Measurements from ENCODE around the gene ZMYND10.

ZMYND10 gene

GRCh38 chr3:50371133-50371685 is 25.7 kb upstream of the ZMYND10 start:
- DNase-seq (ENCODE audit: low read depth in 2 of 2): no peak

GRCh38 chr3:50370594-50370993 is 25.1 kb upstream of the ZMYND10 start:
- no peak for DNase-seq (ENCODE audit: low read depth in 2 of 2)

- no peak for DNase-seq (ENCODE audit: low read depth in 2 of 2)
These were observed 23.6 kb upstream of the ZMYND10 start for GRCh38 chr3:50369012-50369670.

DNA sequence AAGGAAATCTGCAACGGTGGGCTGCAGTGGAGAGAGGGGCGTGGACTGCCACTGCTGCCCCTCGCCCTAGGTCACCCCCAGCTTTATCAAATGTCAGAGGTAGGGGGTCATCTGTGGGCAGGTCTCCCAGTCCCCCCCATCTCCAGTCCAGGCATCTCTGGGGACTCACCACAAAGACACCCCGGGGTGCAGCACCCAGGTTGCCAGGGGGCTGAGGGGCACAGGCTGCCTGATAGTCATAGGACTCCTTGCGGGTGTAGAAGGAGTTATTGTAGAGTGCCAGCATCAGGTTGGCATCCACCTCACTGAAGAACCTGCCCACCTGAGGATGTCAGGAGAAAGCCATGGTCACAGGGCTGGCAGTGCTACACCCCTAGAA is 20.3 kb upstream of the ZMYND10 start:
- no peak for DNase-seq (ENCODE audit: low read depth in 2 of 2)

DNA sequence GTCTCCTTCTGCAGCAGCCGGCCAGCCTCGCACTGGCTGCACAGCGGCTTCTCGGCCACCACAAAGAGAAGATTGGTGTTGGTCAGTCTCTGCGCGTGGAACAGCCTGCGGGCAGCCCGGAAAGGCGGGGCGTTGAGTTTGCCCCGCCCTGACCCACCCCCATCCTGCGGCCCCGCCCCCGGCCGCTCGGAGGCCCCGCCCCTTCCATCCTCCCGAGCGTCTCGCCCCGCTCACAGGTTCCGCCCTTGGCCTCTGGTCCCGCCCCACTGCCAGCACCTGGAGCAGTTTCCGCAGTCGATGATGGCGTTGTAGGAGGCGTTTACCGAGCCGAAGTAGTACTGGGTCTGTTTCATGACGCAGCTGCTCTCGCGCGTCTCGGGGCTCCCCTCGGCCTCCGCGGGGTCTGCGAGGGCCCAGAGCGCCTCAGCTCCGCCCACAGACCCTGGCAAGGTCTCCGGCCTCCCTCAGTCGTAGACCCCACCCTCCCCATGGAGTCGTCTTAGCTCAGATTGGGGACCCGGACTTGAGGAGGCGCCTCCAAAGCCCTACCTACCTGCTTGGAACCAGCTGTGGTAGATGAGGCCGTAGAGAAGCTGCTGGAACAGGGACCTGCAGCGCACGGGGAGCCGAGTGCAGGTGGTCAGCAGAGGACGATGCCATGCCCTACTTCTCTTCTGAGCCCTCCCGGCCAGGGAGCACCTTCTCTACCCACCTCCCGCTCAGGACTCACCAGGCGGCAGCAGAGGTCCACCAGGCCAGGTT is 19.7 kb upstream of the ZMYND10 start:
- DNase-seq (ENCODE audit: low read depth in 2 of 2): peak; percentile 89 to 90

DNA sequence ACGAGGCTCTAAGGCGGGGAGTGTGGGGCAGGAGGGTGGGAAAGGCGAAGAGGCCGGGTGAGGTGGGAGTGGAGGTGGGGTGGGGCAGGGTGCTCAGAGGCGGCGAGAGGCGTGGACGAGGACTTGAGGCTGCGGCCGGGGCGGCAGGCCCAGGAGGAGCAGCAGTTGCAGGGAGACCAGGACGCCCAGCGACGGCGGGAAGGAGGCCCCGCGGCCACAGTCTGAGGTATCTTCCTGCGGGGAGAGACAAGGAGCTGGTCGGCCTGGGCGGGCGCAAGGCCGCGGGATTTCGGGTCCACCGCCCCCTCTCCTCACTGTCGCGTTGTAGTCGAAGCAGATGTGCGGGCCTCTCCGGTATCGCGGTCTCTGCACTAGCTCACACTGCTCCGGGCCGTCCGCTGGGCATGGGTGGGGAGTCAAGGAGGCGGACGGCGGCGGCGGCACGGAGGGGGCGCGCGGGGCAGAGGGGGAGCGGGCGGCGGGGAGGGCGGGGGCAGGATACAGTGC is 19.1 kb upstream of the ZMYND10 start:
- DNase-seq (ENCODE audit: low read depth in 2 of 2): no peak

DNA sequence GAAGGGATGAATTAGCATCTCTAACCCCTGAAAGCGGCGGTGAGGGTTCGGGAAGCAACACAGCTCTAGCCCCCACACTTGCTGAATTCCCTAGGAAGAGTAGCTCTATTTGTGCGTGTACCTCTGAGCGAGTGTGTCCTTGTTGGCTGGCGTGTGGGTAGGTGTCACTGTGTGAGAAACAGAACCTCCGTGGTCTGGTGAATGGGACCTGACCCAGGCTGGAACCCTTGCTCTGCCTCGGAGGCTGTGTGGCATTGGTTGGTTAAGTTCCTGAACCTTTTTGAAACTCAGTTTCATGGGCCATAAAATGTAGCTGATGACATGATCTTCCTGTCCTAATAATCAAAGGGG is 14.2 kb upstream of the ZMYND10 start:
- DNase-seq (ENCODE audit: low read depth in 2 of 2): no peak

DNA sequence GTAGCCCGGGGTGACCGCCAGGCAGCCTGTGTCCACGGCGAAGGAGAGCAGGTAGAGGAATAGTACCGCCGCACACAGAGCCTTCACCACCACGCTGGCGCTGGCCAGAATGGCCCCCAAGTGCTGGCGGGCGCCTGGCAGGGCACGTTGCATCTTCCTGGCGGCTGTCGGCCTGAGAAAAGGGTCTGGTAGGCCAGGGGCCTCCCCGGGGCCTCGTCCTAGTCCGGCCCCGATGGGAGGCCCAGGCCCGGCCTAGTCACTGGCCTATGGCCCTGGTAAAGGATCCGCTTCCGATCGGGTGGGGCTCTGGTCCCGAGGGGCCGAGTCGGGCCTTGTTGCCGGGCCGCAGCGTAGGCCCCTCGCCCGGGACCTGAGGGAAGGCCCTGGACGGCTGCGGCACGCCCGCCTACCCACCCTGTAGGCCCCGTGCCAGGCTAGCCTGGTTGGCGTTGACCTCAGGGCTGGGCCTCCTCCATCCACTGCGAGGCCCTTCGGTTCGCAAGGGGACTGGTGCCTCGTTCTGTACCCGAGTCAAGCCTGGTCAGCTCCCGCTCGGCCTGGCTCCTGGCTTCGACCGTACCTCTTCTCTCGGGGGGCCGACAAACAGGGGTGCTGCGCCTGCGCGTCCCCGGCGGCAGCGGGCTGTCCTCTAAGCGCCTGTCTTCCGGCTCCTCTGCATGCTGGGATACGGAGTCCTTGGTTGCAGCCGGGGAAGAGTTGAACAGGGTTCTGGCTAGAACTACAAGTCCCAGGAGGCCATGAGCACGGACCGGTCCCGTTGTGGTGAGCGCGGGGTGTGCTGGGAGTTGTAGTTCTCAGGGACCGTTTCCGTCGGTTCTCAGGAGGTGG is 13.6 kb upstream of the ZMYND10 start, which contains the start of gene TMEM115:
TSS of gene TMEM115 (minus strand) at position 611 of the 849 bp plus-strand sequence. CDS start at position 153, 458 bp downstream.
- peak; percentile 92 to 96 for DNase-seq (ENCODE audit: low read depth in 2 of 2)

DNA sequence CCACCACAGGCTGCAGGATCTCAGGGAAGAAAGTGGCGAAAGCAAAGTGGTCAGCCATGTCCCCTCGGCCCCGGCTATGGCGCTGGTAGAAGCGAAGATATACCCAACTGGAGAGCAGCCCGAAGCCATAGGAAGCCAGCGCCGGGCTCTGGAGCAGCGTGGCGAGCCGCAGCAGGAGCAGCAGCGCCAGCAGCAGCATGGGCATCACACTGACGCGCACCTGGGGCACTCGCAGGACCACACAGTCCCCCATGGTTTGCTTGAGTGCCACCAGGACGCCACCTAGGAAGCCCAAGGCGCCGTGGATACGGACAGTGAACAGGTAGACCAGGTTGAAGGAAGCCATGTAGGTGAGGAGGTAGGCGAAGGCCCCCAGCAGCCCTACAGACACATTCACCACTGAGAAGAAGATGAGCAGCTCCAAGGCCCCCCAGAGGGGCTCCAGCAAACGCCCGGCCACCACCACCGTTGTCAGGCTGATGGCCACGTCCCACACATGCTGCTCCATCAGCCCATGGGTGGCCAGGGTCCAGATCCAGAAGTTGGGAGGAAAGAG is 12.9 kb upstream of the ZMYND10 start:
- DNase-seq (ENCODE audit: low read depth in 2 of 2): no peak

- no peak for DNase-seq (ENCODE audit: low read depth in 2 of 2)
These were observed 11.9 kb upstream of the ZMYND10 start for GRCh38 chr3:50357481-50357880.

GRCh38 chr3:50356553-50356952 is 11.0 kb upstream of the ZMYND10 start:
- no peak for DNase-seq (ENCODE audit: low read depth in 2 of 2)

- no peak for DNase-seq (ENCODE audit: low read depth in 2 of 2)
These were observed 10.5 kb upstream of the ZMYND10 start for GRCh38 chr3:50355829-50356552.

DNA sequence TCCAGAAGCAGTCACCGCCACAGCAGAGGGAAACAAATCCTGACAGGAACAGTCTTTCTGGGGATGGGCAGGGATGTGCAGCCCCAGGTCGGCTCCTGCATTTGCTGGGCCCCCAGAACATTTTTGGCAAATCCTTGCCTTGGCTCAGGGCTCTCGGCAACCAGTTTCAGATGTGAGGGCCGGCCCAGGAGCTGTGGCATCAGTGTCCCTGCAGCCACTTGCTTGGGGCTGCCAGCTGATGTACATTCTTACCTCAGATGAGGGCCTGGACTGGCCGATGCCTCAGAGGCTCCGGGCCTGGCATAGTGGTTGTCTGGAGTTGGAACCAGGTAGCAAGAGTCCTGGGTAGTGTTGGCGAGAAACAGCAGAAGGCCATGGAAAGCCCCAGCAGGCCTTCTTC is 9.3 kb upstream of the ZMYND10 start:
- DNase-seq (ENCODE audit: low read depth in 2 of 2): no peak

DNA sequence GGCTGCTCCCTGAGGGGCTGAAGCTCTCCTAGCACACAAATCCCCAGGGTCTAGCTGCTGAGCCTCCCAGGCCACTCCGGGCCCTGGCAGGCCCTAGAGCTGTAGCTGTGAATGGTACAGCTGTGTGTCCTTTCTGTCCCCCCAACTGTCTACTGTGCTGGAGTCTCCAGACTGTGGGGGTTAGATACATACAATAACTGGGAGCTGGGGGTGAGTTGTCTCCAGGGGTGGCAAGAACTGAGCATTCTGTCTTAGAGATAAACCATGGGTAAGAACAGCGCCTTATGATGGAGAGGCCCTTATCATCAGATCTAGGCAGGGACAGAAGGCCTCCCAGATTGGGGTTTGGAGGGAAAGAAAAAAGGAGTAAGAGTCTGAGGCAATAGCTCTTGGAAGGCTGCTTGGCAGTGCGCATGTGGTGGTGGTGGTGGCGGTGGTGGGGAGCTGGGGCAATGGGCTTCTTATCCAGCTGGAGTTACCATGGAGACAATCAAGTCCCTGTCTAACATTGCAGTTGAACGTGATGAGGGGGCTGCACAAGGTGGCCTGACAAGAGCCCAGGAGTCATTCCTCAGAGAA is 8.7 kb upstream of the ZMYND10 start:
- no peak for DNase-seq (ENCODE audit: low read depth in 2 of 2)

GRCh38 chr3:50353245-50354004 is 7.9 kb upstream of the ZMYND10 start:
- DNase-seq (ENCODE audit: low read depth in 2 of 2): no peak

DNA sequence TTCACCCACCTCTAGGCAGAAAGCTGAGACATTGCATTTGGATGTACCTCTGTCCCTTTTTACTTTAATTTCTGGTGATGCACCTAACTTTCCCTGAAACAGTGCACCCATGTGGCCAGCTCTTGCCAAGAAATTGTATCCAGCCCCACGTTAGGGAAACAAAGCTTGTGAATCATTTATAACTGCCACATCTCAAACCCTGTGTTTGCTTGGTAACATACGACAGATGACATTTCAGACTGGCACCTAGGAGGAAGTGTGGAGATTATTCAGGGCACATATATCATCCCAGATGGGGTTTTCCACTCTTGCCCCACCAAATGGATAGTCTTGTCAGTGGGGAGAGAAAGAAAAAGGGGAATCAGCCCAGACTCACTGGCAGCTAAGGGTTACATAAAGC is 7.2 kb upstream of the ZMYND10 start:
- DNase-seq (ENCODE audit: low read depth in 2 of 2): no peak

GRCh38 chr3:50351323-50351697 is 5.8 kb upstream of the ZMYND10 start:
- no peak for DNase-seq (ENCODE audit: low read depth in 2 of 2)

GRCh38 chr3:50350527-50351322 is 5.2 kb upstream of the ZMYND10 start, which contains the start of the genes CYB561D2 and NPRL2:
TSS of gene CYB561D2 (plus strand) at chr3:50350862. CDS start at chr3:50351434, 572 bp downstream.
TSS of gene NPRL2 (minus strand) at chr3:50350775. CDS start at chr3:50350652, 123 bp downstream.
- DNase-seq (ENCODE audit: low read depth in 2 of 2): peak; percentile 99

GRCh38 chr3:50350213-50350526 is 4.6 kb upstream of the ZMYND10 start:
- DNase-seq (ENCODE audit: low read depth in 2 of 2): no peak

Measured in stimulated activated CD8-positive, alpha-beta memory T cell treated with anti-CD3 and anti-CD28 coated beads, Interleukin-7, amount 100 ng/mL, for 4 hours (primary cell).